H1 (cell line): ENCODE data around the gene NUDT3. TPM values are rescaled to one million over a fixed set of nuclear protein-coding genes. Genes with fewer than 3 reads are reported as not detected.

Experiments
- MAFK ChIP-seq: IDR thresholded peaks from 2 replicates; pipeline ENCODE4 v1.6.1; 2012; ENCODE audit warnings: low read depth, mild to moderate bottlenecking, improper control_type of control experiment, low read length
- TBP ChIP-seq: IDR thresholded peaks from 2 replicates; pipeline ENCODE4 v1.6.1; 2011; ENCODE audit warnings: low read depth, low read length, improper control_type of control experiment
- TEAD4 ChIP-seq: IDR thresholded peaks from 2 replicates; pipeline ENCODE4 v1.6.1; 2012; ENCODE audit warnings: low read depth, low read length, inconsistent platforms, mixed read lengths
- polyA plus RNA-seq, 7 experiments: library from polyadenylated mRNA; depleted of rRNA in 3 of 7; stranded (reverse) in 5 of 7; unstranded in 2 of 7; fragments of >200 nt in 5 of 7; fragments of 200-250 nt in 2 of 7; gene quantifications; 1 replicate in 5 of 7; 2 replicates in 1 of 7; 4 replicates in 1 of 7; pipeline versions ENCODE4 v1.2.1 to v1.2.3, GENCODE V29; 2011 to 2013; ENCODE audit warnings: missing spikeins in 2 of 7, mixed read lengths in 2 of 7
- total RNA-seq: library from RNA; stranded (reverse); fragmentation: NEBNext Ultra II Directional; extraction: Animal tissue kit (Norgen Biotek cat#: 25700); gene quantifications from 2 replicates; pipeline ENCODE4 v1.2.1, GENCODE V29; 2021

Gene NUDT3
- total and polyA plus RNA-seq, 2 of the 8 experiments (the other 6 are each of a cell fraction or from before 2014, with no cell fraction given) = 14.1 to 36.9 TPM

DNA sequence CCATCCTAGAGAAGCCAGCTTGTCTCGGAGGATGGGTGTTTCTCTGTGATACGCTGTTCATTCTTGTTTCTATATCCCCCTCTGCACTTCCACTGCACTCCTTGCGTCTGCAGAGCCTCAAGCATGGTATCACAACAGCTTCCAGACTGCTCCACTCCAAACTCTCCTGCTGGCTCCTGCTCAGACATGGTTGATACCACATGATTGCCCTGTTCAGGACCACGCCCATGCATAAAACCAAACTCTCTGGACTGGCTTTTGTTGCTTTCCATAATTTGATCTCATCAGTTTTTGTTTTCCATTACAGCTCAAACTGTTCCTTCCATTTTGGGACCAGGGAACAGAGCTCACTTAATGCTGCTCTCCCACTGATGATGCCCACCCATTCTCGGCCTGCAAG lies 113.6 kb downstream of the NUDT3 start (continued):
- no peak for TF ChIP-seq TBP
- TF ChIP-seq TEAD4 = no peak
- no peak for TF ChIP-seq MAFK
